Panc1 (cell line): ENCODE results near the gene SIGLEC15. TPM values are rescaled to one million over a fixed set of nuclear protein-coding genes. Genes with fewer than 3 reads are reported as not detected.
A peak's percentile ranks its signal among the peaks of the same experiment; 100 is the strongest.

Experiments
- ATAC-seq: fragments of 200-7000 bp; cut with Tn5 transposase; 2 replicates; pipeline ENCODE4 v1.9.1; 2020; ENCODE audit warnings: mild to moderate bottlenecking, moderate library complexity
- BruUV-seq: library from RNA; stranded (reverse); fragments of 400-500 nt; replicated peaks from 2 replicates; lab custom pipeline; 2021; lab: Mats Ljungman, UMichigan
- CTCF ChIA-PET: fragments of 300-600 bp; sonication (Branson Sonifier 250); formaldehyde crosslinking; loops from one replicate; lab custom pipeline; 2022; ENCODE audit warnings: antibody characterized with exemption; lab: Charles Lee
- POLR2A ChIA-PET: fragments of 300-600 bp; sonication (Branson Sonifier 250); formaldehyde crosslinking; loops from one replicate; lab custom pipeline; 2022; ENCODE audit warnings: antibody characterized with exemption; lab: Charles Lee
- DNase-seq: peaks from one replicate; pipeline ENCODE4 v3.0.0-alpha.2; 2010; ENCODE audit warnings: low read depth, low spot score
- H3K27ac ChIP-seq: 2 replicates; pipeline ENCODE4 v1.5.1; 2011; ENCODE audit warnings: mild to moderate bottlenecking, low read length, inconsistent platforms
- H3K27me3 ChIP-seq: fragments of 200-500 bp; sonication (Bioruptor generic); 2 replicates; pipeline ENCODE4 v1.6.0; 2014; ENCODE audit warnings: low read length, inconsistent platforms; ENCODE audit not compliant: control insufficient read depth, insufficient read depth
- H3K36me3 ChIP-seq: fragments of 200-500 bp; sonication (Bioruptor generic); 2 replicates; pipeline ENCODE4 v1.5.1; 2014; ENCODE audit warnings: inconsistent platforms, mild to moderate bottlenecking, low read length, moderate library complexity; ENCODE audit not compliant: control insufficient read depth, insufficient read depth
- H3K4me1 ChIP-seq: 2 replicates; pipeline ENCODE4 v1.5.1; 2011; ENCODE audit warnings: inconsistent platforms, mild to moderate bottlenecking, low read length, moderate library complexity; ENCODE audit not compliant: control insufficient read depth, insufficient read depth
- H3K4me3 ChIP-seq, 2 experiments: 2 replicates each; pipeline ENCODE4 v1.5.1; 2011 to 2012; ENCODE audit warnings: low read depth in 2 of 2, low read length in 2 of 2, mild to moderate bottlenecking in 2 of 2, inconsistent platforms in 1 of 2, moderate library complexity in 1 of 2
- H3K9me3 ChIP-seq: fragments of 200-500 bp; sonication (Bioruptor generic); 2 replicates; pipeline ENCODE4 v1.5.1; 2014; ENCODE audit warnings: low read depth, mild to moderate bottlenecking, inconsistent platforms, low read length, moderate library complexity; ENCODE audit not compliant: control insufficient read depth, insufficient read depth
- CTCF ChIP-seq: fragments of 450-650 bp; IDR thresholded peaks from 2 replicates; pipeline ENCODE4 v1.5.1; 2017; ENCODE audit warnings: mild to moderate bottlenecking
- POLR2AphosphoS5 ChIP-seq: IDR thresholded peaks from 2 replicates; pipeline ENCODE4 v1.6.1; 2012; ENCODE audit warnings: mild to moderate bottlenecking, low read depth, low read length, moderate library complexity
- REST ChIP-seq, 2 experiments: IDR thresholded peaks; 2 replicates each; pipeline ENCODE4 v1.6.1; 2011 to 2012; ENCODE audit warnings: low read depth in 2 of 2, control low read depth in 1 of 2, low read length in 1 of 2, mild to moderate bottlenecking in 1 of 2, moderate library complexity in 1 of 2; ENCODE audit not compliant: insufficient read depth in 1 of 2
- SIN3A ChIP-seq: IDR thresholded peaks from 2 replicates; pipeline ENCODE4 v1.6.1; 2012; ENCODE audit warnings: low read depth, mild to moderate bottlenecking, low read length, moderate library complexity, borderline replicate concordance; ENCODE audit not compliant: insufficient read depth
- TCF7L2 ChIP-seq: IDR thresholded peaks from 2 replicates; pipeline ENCODE4 v1.6.1; 2011; ENCODE audit warnings: mild to moderate bottlenecking, low read depth, low read length, inconsistent platforms
- in situ Hi-C: cut with HindIII; loops from 2 replicates; pipeline ENCODE4 v1.10.0; 2016; ENCODE audit warnings: low sequenced_read_pairs, low pct_unique_long_range_greater_than_20kb
- intact Hi-C: fragments of 100-400 bp; cut with micrococcal nuclease; formaldehyde crosslinking; loops from one replicate; pipeline ENCODE4 v1.10.0; 2022; ENCODE audit not compliant: unreplicated experiment
- total RNA-seq: library from RNA; stranded (reverse); gene quantifications from one replicate; pipeline ENCODE4 v1.2.1, GENCODE V29; 2021; ENCODE audit not compliant: unreplicated experiment

Gene SIGLEC15
- total RNA-seq, 1 experiment from 2014 or later, result 0.23 TPM

GRCh38 chr18:45802814-45803492, 22.5 kb upstream of the SIGLEC15 start:
- intact Hi-C loops (no loop called here), in situ Hi-C loops (no loop called here)
- Histone ChIP-seq H3K9me3 (peaks cover 4% of the 10 kb centered on the region; the same call in 1 of the 2 replicates), H3K27me3 (no peaks in the 10 kb centered on the region), H3K27ac (peak overlapping the region; percentile 81), H3K4me3 (no peak overlapping the region), H3K36me3 (no peaks in the 10 kb centered on the region), H3K4me1 (0 out of 2 replicates have a peak, but pooled peaks cover 3% of the 10 kb centered on the region)
- BruUV-seq, result no TSS peak
- ATAC-seq (peak; percentile 97), DNase-seq (peak; percentile 84)
- CTCF ChIA-PET, result no interaction called here
- no peak for TF ChIP-seq SIN3A
- TF ChIP-seq POLR2AphosphoS5, result no peak
- TF ChIP-seq REST (IDR thresholded peaks at IDR 0.05; ENCODE audit: insufficient read depth in 1 of 2, low read depth in 2 of 2, low read length in 1 of 2), result no peak
- no peak for TF ChIP-seq TCF7L2
- no peak for TF ChIP-seq CTCF
- POLR2A ChIA-PET, result no interaction called here

- intact Hi-C loops (no loop called here), in situ Hi-C loops (no loop called here)
- H3K4me1 ChIP-seq, result 0 out of 2 replicates have a peak, but pooled peaks cover 3% of the 10 kb centered on the region
- no peak for DNase-seq
- no peak for TF ChIP-seq TCF7L2
- TF ChIP-seq POLR2AphosphoS5, result no peak
- no peak for TF ChIP-seq SIN3A
- no peak for TF ChIP-seq REST (IDR thresholded peaks at IDR 0.05; ENCODE audit: insufficient read depth in 1 of 2, low read depth in 2 of 2, low read length in 1 of 2)
- TF ChIP-seq CTCF, result no peak
- no TSS peak for BruUV-seq
- no peak for ATAC-seq
- peaks cover 4% of the 10 kb centered on the region; the same call in 1 of the 2 replicates for H3K9me3 ChIP-seq
- no peaks in the 10 kb centered on the region for H3K27me3 ChIP-seq
- ChIA-PET CTCF (no interaction called here), POLR2A (no interaction called here)
- no peaks in the 10 kb centered on the region for H3K36me3 ChIP-seq
- no peak overlapping the region for H3K4me3 ChIP-seq
- no peak overlapping the region for H3K27ac ChIP-seq
Observed at GRCh38 chr18:45805551-45805950, 19.9 kb upstream of the SIGLEC15 start.
